NCI-H460 (cell line): Measurements from ENCODE around the gene ADD3. TPM values are rescaled to one million over a fixed set of nuclear protein-coding genes. Genes with fewer than 3 reads are reported as not detected.

Source experiments
- DNase-seq: peaks from one replicate; pipeline ENCODE4 v3.0.0-alpha.2; 2016; ENCODE audit warnings: low read depth; ENCODE audit errors: extremely low read depth
- total RNA-seq: library from RNA; depleted of rRNA; stranded (reverse); fragments of >200 nt; shearing (Covaris generic); gene quantifications from 2 replicates; pipeline ENCODE4 v1.2.3, GENCODE V29; 2014

ADD3 gene
- total RNA-seq, 1 experiment from 2014 or later = 68.3 TPM

- no peak for DNase-seq
Observed at GRCh38 chr10:110141871-110142635, 134.3 kb downstream of the ADD3 start.

- DNase-seq = no peak
Observed at GRCh38 chr10:110142965-110143364, 135.2 kb downstream of the ADD3 start.

- DNase-seq = no peak
Observed at GRCh38 chr10:110144507-110144906, 136.7 kb downstream of the ADD3 start.

GRCh38 chr10:110147961-110148360 lies 140.2 kb downstream of the ADD3 start:
- no peak for DNase-seq

- DNase-seq = no peak
Observed at GRCh38 chr10:110149259-110149658, 141.5 kb downstream of the ADD3 start.

GRCh38 chr10:110150046-110150445 lies 142.3 kb downstream of the ADD3 start:
- DNase-seq = no peak

GRCh38 chr10:110150981-110151380 lies 143.2 kb downstream of the ADD3 start:
- no peak for DNase-seq

GRCh38 chr10:110151467-110151866 lies 143.7 kb downstream of the ADD3 start:
- no peak for DNase-seq

GRCh38 chr10:110151971-110152370 lies 144.2 kb downstream of the ADD3 start:
- no peak for DNase-seq

- DNase-seq = no peak
Observed at GRCh38 chr10:110153396-110153795, 145.6 kb downstream of the ADD3 start.

GRCh38 chr10:110156046-110156445 lies 148.3 kb downstream of the ADD3 start:
- DNase-seq = no peak

GRCh38 chr10:110158051-110159005 lies 150.5 kb downstream of the ADD3 start:
- DNase-seq = no peak

GRCh38 chr10:110160081-110160480 lies 152.3 kb downstream of the ADD3 start:
- no peak for DNase-seq

GRCh38 chr10:110160522-110160921 lies 152.7 kb downstream of the ADD3 start:
- no peak for DNase-seq

- DNase-seq = no peak
Observed at GRCh38 chr10:110162741-110163145, 155.0 kb downstream of the ADD3 start.

- DNase-seq = no peak
Observed at GRCh38 chr10:110163192-110163773, 155.5 kb downstream of the ADD3 start.

- DNase-seq = no peak
Observed at GRCh38 chr10:110163841-110164240, 156.1 kb downstream of the ADD3 start.

GRCh38 chr10:110165239-110165638 lies 157.5 kb downstream of the ADD3 start:
- no peak for DNase-seq

- no peak for DNase-seq
Observed at GRCh38 chr10:110167149-110167548, 159.4 kb downstream of the ADD3 start.

- DNase-seq = no peak
Observed at GRCh38 chr10:110168601-110169481, 161.1 kb downstream of the ADD3 start.
